Measurements from ENCODE around the gene SLC6A20.

DNA sequence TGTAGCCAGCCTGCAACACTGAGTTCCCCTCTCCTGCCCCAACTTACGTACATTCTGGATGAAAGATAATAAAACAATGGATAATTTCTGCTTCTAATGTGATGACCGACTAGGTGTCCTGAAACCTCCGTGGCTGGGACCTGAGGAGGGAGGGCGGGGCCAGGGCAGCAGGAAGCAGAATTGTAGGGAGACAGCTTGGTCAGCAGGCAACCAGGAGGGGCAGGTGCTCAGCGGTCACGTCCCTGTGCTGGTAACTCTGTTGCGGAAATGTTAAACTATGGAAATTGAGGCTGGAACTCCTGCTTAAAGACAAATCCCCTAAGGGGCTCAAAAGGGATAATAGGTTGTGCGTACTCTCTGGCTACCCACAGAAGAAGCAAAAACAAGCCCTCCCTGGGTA is 30.4 kb downstream of the SLC6A20 start:
- TF ChIP-seq, protein P1, sequence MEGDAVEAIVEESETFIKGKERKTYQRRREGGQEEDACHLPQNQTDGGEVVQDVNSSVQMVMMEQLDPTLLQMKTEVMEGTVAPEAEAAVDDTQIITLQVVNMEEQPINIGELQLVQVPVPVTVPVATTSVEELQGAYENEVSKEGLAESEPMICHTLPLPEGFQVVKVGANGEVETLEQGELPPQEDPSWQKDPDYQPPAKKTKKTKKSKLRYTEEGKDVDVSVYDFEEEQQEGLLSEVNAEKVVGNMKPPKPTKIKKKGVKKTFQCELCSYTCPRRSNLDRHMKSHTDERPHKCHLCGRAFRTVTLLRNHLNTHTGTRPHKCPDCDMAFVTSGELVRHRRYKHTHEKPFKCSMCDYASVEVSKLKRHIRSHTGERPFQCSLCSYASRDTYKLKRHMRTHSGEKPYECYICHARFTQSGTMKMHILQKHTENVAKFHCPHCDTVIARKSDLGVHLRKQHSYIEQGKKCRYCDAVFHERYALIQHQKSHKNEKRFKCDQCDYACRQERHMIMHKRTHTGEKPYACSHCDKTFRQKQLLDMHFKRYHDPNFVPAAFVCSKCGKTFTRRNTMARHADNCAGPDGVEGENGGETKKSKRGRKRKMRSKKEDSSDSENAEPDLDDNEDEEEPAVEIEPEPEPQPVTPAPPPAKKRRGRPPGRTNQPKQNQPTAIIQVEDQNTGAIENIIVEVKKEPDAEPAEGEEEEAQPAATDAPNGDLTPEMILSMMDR (IDR thresholded peaks at IDR 0.05), result no peak
- no peak for TF ChIP-seq POLR2A (IDR thresholded peaks at IDR 0.05)

All from Peyer's patch (tissue), 4 donors.